ENCODE measurements around the gene TMA7.

DNA sequence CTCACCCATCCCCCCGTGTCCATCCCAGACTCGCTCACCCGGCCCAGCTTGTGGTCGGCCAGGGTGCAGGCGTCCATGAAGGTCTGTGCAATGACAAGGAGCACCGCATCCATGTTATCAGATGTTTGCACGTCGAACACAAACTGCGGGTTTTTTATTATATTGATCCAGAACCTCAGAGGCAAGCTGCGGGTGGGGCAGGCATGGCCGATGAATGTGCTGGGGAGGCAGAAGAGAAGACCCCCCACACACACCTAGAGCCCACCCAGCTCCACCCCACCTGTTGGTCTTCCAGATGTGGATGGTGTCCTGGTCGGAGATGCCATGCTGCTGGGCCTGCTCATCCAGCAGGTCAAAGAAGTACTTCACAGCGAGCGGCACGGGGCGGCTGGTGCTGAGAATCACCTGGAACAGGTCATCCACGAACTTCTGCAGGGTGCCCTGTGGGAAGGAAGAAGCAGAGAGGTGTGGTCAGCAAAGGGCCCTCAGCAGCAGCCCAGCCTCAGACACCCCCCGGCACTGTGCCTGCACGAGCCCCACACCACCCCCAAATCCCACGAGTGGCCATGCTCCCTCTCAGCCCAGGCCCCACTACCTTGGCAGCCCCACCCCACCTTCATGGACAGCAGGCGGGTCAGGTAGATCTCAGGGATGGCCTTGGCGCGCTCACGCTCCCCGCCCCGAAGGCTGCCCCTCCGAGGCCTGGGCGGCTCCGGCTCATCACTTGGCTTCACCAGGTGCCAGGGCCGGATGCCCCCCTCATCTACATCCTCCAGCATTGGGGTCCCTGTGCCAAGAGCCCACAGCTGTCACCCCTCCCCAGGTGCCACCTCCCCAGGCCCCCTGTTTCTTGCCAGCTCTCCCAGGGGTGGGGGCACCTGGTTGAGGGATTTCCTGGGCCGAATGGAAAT lies 30.5 kb upstream of the TMA7 start:
- TF ChIP-seq, protein P1, sequence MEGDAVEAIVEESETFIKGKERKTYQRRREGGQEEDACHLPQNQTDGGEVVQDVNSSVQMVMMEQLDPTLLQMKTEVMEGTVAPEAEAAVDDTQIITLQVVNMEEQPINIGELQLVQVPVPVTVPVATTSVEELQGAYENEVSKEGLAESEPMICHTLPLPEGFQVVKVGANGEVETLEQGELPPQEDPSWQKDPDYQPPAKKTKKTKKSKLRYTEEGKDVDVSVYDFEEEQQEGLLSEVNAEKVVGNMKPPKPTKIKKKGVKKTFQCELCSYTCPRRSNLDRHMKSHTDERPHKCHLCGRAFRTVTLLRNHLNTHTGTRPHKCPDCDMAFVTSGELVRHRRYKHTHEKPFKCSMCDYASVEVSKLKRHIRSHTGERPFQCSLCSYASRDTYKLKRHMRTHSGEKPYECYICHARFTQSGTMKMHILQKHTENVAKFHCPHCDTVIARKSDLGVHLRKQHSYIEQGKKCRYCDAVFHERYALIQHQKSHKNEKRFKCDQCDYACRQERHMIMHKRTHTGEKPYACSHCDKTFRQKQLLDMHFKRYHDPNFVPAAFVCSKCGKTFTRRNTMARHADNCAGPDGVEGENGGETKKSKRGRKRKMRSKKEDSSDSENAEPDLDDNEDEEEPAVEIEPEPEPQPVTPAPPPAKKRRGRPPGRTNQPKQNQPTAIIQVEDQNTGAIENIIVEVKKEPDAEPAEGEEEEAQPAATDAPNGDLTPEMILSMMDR (conservative IDR thresholded peaks at IDR 0.05 in 1 of 2, IDR thresholded peaks at IDR 0.05 in 1 of 2; ENCODE audit: low read depth in 1 of 2, low read length in 2 of 2): no peak
- no peak for TF ChIP-seq EZH2 (IDR thresholded peaks at IDR 0.05; ENCODE audit: low read length, missing control alignments)
